ENCODE data around the gene HDGFL2.

The HDGFL2 gene

DNA sequence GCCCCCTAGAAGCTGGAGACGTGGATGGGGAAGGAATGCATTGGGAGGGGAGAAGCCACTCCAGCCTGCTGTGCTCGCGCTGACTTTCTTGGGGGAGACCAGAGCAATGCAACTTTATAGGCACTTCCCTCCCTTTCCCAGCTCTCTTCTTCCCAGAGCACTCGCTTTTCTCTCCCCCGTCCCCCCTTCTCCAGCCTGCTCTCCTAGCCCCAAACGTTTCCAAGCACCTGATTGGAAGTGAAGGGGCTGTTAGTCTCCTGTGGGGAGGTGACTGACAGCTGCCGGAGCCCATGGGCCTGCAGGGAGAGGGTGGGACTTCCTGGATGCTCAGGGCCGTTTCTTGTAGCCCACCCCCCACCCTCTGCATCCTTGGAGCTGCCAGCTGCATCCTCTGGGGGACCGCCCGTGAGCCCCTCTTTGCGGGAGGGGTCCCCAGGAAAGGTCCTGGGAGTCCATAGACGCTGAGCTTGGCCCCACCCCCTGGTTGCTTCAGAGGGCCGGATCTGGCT, 2.5 kb downstream of the HDGFL2 start:
- H3K9me3 ChIP-seq (ENCODE audit: control insufficient read depth, low read length), result no peaks in the 10 kb centered on the region
- H3K36me3 ChIP-seq (ENCODE audit: control insufficient read depth, insufficient read depth, low read length), result peaks cover 46% of the 10 kb centered on the region
- peak overlapping the region; percentile 99 for H3K4me3 ChIP-seq (ENCODE audit: extremely low read depth, insufficient read depth, low read length, poor library complexity, severe bottlenecking)
- H3K27ac ChIP-seq (ENCODE audit: low read depth, low read length, severe bottlenecking), result peak overlapping the region; percentile 46
- WGBS, 2 experiments (ENCODE audit: insufficient coverage in 2 of 2), result 4 to 13% methylated on average over 4 of the region's 13 CpGs
- peaks cover 4% of the 10 kb centered on the region for H3K4me1 ChIP-seq (ENCODE audit: control insufficient read depth, insufficient read depth, low read length, poor library complexity, severe bottlenecking)

DNA sequence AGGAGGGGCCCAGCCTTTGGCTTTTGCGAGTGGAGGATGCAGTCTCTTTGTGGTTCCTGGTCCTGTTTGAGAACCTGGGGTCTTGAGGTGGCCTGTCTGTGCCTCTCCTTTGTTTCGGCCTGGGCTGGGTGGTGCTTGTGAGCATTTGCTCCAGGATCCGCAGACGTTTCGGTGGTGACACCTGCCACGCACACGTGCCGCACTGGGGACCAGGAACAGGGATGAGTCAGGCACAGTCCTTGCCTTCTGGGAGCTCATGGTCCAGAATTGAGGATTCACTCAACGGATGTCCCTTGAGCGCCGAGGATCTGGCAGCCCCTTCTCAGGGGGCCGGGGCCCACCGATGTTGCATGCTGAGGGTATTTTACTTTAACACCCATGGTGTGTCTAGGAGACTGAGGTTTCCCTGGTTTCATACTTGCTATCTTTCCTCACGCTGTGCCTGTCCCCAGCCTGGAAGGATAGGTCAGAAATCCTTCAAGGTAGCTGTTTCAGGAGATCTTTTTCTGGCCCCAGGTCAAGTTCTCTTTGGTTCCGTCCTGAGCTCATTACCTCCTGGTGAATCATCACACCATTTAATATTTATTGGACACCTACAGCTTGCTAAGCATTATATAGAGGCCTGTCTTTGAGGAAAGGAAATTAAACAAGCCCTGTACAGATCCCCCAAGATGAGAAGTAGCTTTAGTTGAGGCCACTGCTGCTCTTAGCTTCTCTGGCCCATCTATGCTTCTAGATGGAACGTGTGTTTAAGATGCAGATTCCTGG, 5.1 kb downstream of the HDGFL2 start:
- H3K27ac ChIP-seq (ENCODE audit: low read depth, low read length, severe bottlenecking), result no peak overlapping the region
- no peak overlapping the region for H3K4me3 ChIP-seq (ENCODE audit: extremely low read depth, insufficient read depth, low read length, poor library complexity, severe bottlenecking)
- H3K36me3 ChIP-seq (ENCODE audit: control insufficient read depth, insufficient read depth, low read length), result peaks cover 68% of the 10 kb centered on the region
- WGBS, 2 experiments (ENCODE audit: insufficient coverage in 2 of 2), result 89 to 97% methylated on average over 12 of the region's 16 CpGs
- H3K9me3 ChIP-seq (ENCODE audit: control insufficient read depth, low read length), result no peaks in the 10 kb centered on the region
- peaks cover 4% of the 10 kb centered on the region for H3K4me1 ChIP-seq (ENCODE audit: control insufficient read depth, insufficient read depth, low read length, poor library complexity, severe bottlenecking)

- H3K4me3 ChIP-seq (ENCODE audit: extremely low read depth, insufficient read depth, low read length, poor library complexity, severe bottlenecking), result no peak overlapping the region
- no peaks in the 10 kb centered on the region for H3K9me3 ChIP-seq (ENCODE audit: control insufficient read depth, low read length)
- H3K36me3 ChIP-seq (ENCODE audit: control insufficient read depth, insufficient read depth, low read length), result peaks cover 85% of the 10 kb centered on the region
- H3K4me1 ChIP-seq (ENCODE audit: control insufficient read depth, insufficient read depth, low read length, poor library complexity, severe bottlenecking), result no peaks in the 10 kb centered on the region
- H3K27ac ChIP-seq (ENCODE audit: low read depth, low read length, severe bottlenecking), result no peak overlapping the region
- 96 to 97% methylated on average over 31 to 32 of the region's 35 CpGs for WGBS, 2 experiments (ENCODE audit: insufficient coverage in 2 of 2)
These were observed 10.7 kb downstream of the HDGFL2 start for GRCh38 chr19:4482721-4483364.

GRCh38 chr19:4483385-4483784, 11.3 kb downstream of the HDGFL2 start:
- WGBS, 2 experiments (ENCODE audit: insufficient coverage in 2 of 2), result 96 to 97% methylated on average over 12 to 18 of the region's 19 CpGs
- no peaks in the 10 kb centered on the region for H3K9me3 ChIP-seq (ENCODE audit: control insufficient read depth, low read length)
- peaks cover 80% of the 10 kb centered on the region for H3K36me3 ChIP-seq (ENCODE audit: control insufficient read depth, insufficient read depth, low read length)

GRCh38 chr19:4487572-4487971, 15.5 kb downstream of the HDGFL2 start:
- 87 to 92% methylated on average over 8 of the region's 11 CpGs for WGBS, 2 experiments (ENCODE audit: insufficient coverage in 2 of 2)
- Histone ChIP-seq H3K9me3 (ENCODE audit: control insufficient read depth, low read length) (no peaks in the 10 kb centered on the region), H3K36me3 (ENCODE audit: control insufficient read depth, insufficient read depth, low read length) (peaks cover 79% of the 10 kb centered on the region), H3K4me3 (ENCODE audit: extremely low read depth, insufficient read depth, low read length, poor library complexity, severe bottlenecking) (no peak overlapping the region), H3K4me1 (ENCODE audit: control insufficient read depth, insufficient read depth, low read length, poor library complexity, severe bottlenecking) (no peaks in the 10 kb centered on the region), H3K27ac (ENCODE audit: low read depth, low read length, severe bottlenecking) (no peak overlapping the region)

More at GRCh38 chr19:4483385-4483784, 11.3 kb downstream of the HDGFL2 start:
- Histone ChIP-seq H3K27ac (ENCODE audit: low read depth, low read length, severe bottlenecking) (no peak overlapping the region), H3K4me3 (ENCODE audit: extremely low read depth, insufficient read depth, low read length, poor library complexity, severe bottlenecking) (no peak overlapping the region), H3K4me1 (ENCODE audit: control insufficient read depth, insufficient read depth, low read length, poor library complexity, severe bottlenecking) (no peaks in the 10 kb centered on the region)

DNA sequence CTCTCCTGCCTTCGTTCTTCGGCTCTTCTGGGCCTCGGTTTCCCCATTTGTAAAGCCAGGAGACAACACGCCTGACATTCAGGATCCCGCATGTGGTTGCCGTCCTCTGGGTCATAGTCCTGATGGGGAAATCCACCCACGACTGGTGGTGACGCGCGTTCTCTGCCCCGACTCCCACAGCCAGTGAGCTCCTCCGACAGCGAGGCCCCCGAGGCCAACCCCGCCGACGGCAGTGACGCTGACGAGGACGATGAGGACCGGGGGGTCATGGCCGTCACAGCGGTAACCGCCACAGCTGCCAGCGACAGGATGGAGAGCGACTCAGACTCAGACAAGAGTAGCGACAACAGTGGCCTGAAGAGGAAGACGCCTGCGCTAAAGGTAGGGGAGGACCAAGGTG, 16.4 kb downstream of the HDGFL2 start:
- Histone ChIP-seq H3K9me3 (ENCODE audit: control insufficient read depth, low read length) (no peaks in the 10 kb centered on the region), H3K4me3 (ENCODE audit: extremely low read depth, insufficient read depth, low read length, poor library complexity, severe bottlenecking) (no peak overlapping the region), H3K27ac (ENCODE audit: low read depth, low read length, severe bottlenecking) (no peak overlapping the region), H3K4me1 (ENCODE audit: control insufficient read depth, insufficient read depth, low read length, poor library complexity, severe bottlenecking) (no peaks in the 10 kb centered on the region), H3K36me3 (ENCODE audit: control insufficient read depth, insufficient read depth, low read length) (peaks cover 77% of the 10 kb centered on the region)
- WGBS, 2 experiments (ENCODE audit: insufficient coverage in 2 of 2), result 95 to 96% methylated on average over 27 to 29 of the region's 29 CpGs

DNA sequence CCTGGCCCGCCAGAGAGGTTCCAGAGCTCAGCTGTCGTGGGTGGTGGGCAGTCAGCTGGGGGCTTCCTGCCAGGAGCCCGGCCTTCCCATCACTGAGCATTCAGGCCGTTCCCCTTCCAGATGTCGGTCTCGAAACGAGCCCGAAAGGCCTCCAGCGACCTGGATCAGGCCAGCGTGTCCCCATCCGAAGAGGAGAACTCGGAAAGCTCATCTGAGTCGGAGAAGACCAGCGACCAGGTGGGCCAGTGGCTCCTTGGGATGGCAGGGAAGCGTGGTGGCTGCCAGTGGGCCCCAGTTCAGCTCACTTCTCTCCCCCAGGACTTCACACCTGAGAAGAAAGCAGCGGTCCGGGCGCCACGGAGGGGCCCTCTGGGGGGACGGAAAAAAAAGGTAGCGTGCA, 19.3 kb downstream of the HDGFL2 start:
- H3K4me3 ChIP-seq (ENCODE audit: extremely low read depth, insufficient read depth, low read length, poor library complexity, severe bottlenecking), result no peak overlapping the region
- no peak overlapping the region for H3K27ac ChIP-seq (ENCODE audit: low read depth, low read length, severe bottlenecking)
- H3K36me3 ChIP-seq (ENCODE audit: control insufficient read depth, insufficient read depth, low read length), result peaks cover 81% of the 10 kb centered on the region
- no peaks in the 10 kb centered on the region for H3K9me3 ChIP-seq (ENCODE audit: control insufficient read depth, low read length)
- H3K4me1 ChIP-seq (ENCODE audit: control insufficient read depth, insufficient read depth, low read length, poor library complexity, severe bottlenecking), result no peaks in the 10 kb centered on the region
- WGBS, 2 experiments (ENCODE audit: insufficient coverage in 2 of 2), result 96 to 98% methylated on average over 21 of the region's 21 CpGs

GRCh38 chr19:4492337-4493103, 20.4 kb downstream of the HDGFL2 start:
- Histone ChIP-seq H3K9me3 (ENCODE audit: control insufficient read depth, low read length) (no peaks in the 10 kb centered on the region), H3K36me3 (ENCODE audit: control insufficient read depth, insufficient read depth, low read length) (peaks cover 76% of the 10 kb centered on the region), H3K4me3 (ENCODE audit: extremely low read depth, insufficient read depth, low read length, poor library complexity, severe bottlenecking) (no peak overlapping the region)

DNA sequence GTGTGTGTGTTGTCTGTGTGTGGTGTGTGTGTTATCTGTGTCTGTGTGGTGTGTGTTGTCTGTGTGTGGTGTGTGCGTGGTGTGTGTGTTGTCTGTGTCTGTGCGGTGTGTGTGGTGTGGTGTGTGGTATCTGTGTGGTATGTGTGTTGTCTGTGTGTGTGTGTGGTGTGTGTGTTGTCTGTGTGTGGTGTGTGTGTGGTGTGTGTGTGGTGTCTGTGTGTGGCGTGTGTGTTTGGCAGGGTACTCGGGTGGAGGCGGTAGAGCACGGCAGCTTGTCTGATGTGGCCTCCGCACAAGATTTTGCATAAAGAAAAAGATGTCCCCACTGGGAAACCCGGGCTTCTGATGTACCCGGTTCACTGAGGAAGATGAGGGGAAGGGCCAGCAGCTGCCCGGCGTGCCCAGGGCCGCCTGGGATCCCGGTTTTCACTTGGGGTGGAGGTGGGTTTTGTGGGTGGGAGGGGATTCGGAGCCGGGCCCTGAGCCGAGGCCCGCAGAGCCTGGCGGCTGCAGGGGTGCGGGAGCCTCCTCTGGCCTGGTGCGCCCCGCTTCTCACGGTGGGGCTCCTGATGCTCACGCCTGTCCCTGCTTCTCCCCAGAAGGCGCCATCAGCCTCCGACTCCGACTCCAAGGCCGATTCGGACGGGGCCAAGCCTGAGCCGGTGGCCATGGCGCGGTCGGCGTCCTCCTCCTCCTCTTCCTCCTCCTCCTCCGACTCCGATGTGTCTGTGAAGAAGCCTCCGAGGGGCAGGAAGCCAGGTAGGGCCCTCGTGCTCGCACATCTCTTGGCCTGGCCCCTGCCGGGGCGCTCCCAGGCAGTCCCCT, 21.2 kb downstream of the HDGFL2 start:
- H3K4me1 ChIP-seq (ENCODE audit: control insufficient read depth, insufficient read depth, low read length, poor library complexity, severe bottlenecking), result no peaks in the 10 kb centered on the region
- no peak overlapping the region for H3K4me3 ChIP-seq (ENCODE audit: extremely low read depth, insufficient read depth, low read length, poor library complexity, severe bottlenecking)
- H3K9me3 ChIP-seq (ENCODE audit: control insufficient read depth, low read length), result no peaks in the 10 kb centered on the region
- no peak overlapping the region for H3K27ac ChIP-seq (ENCODE audit: low read depth, low read length, severe bottlenecking)
- H3K36me3 ChIP-seq (ENCODE audit: control insufficient read depth, insufficient read depth, low read length), result peaks cover 83% of the 10 kb centered on the region
- WGBS, 2 experiments (ENCODE audit: insufficient coverage in 2 of 2), result 94 to 95% methylated on average over 31 to 37 of the region's 41 CpGs

More at GRCh38 chr19:4492337-4493103, 20.4 kb downstream of the HDGFL2 start:
- 79 to 87% methylated on average over 2 to 3 of the region's 3 CpGs for WGBS, 2 experiments (ENCODE audit: insufficient coverage in 2 of 2)
- Histone ChIP-seq H3K4me1 (ENCODE audit: control insufficient read depth, insufficient read depth, low read length, poor library complexity, severe bottlenecking) (no peaks in the 10 kb centered on the region), H3K27ac (ENCODE audit: low read depth, low read length, severe bottlenecking) (no peak overlapping the region)
